SH-SY5Y (cell line): ENCODE data around the gene PLK4.

Experiments used
- GATA2 ChIP-seq: IDR thresholded peaks from 2 replicates; pipeline ENCODE4 v1.6.1; 2011; ENCODE audit warnings: mild to moderate bottlenecking, low read depth, low read length
- GATA3 ChIP-seq: IDR thresholded peaks from 2 replicates; pipeline ENCODE4 v1.6.1; 2011; ENCODE audit warnings: low read depth, mild to moderate bottlenecking, low read length, moderate library complexity

DNA sequence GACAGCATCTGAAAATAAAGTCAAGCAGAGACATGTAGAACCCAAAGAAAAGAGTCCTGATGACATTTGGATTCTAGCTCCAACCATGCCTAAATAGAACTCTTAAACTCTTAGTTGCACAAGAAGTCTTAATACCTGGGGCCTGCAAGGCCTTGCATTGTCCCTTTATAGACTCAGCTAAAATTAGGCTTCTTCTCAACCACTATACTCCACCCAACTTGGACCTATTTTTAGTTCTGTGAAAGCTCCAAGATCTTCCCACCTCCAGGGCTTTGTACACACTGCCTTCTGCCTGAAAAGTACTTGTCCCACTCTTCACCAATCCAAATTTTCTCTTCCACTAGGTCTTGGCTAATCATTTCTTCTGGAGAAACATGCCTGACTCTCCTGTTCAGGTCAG, 36.5 kb downstream of the PLK4 start:
- no peak for TF ChIP-seq GATA3
- TF ChIP-seq GATA2, result no peak
